Tibial nerve (tissue), 4 donors: ENCODE measurements around the gene INS. TPM values are rescaled to one million over a fixed set of nuclear protein-coding genes. Genes with fewer than 3 reads are reported as not detected.

ENCODE experiments used
- DNase-seq, 2 donors: peaks; one replicate each; pipeline ENCODE4 v3.0.0-alpha.2; 2019; ENCODE audit warnings: low spot score in 2 of 2
- H3K27ac ChIP-seq, 4 donors: fragments of 200-600 bp; sonication (generic) in 3 of 4; one replicate each; pipeline ENCODE4 v1.5.1; 2017 to 2019; ENCODE audit warnings: mild to moderate bottlenecking in 1 of 4
- H3K27me3 ChIP-seq, 2 donors: fragments of 200-600 bp; sonication (generic) in 1 of 2; one replicate each; pipeline versions ENCODE4 v1.5.1 to v1.6.0; 2017 to 2019
- H3K36me3 ChIP-seq, 3 donors: fragments of 200-600 bp; sonication (generic); one replicate each; pipeline ENCODE4 v1.5.1; 2018 to 2019
- H3K4me1 ChIP-seq, 4 donors: fragments of 200-600 bp; sonication (generic) in 3 of 4; one replicate each; pipeline ENCODE4 v1.5.1; 2017 to 2019
- H3K4me3 ChIP-seq, 4 donors: fragments of 200-600 bp; sonication (generic) in 3 of 4; one replicate each; pipeline ENCODE4 v1.5.1; 2017 to 2019; ENCODE audit warnings: mild to moderate bottlenecking in 1 of 4, moderate library complexity in 1 of 4
- H3K9me3 ChIP-seq, 4 donors: fragments of 200-600 bp; sonication (generic) in 3 of 4; one replicate each; pipeline ENCODE4 v1.5.1; 2017 to 2019
- CTCF ChIP-seq, 5 experiments: fragments of 200-600 bp in 3 of 5; fragments of 450-650 bp in 2 of 5; sonication (generic) in 3 of 5; IDR thresholded peaks; one replicate each; pipeline ENCODE4 v1.5.1; 2016 to 2019; ENCODE audit warnings: antibody characterized with exemption in 5 of 5, mild to moderate bottlenecking in 3 of 5, moderate library complexity in 2 of 5
- EP300 ChIP-seq, 2 donors: sonication (generic); formaldehyde crosslinking; IDR thresholded peaks; one replicate each; pipeline ENCODE4 v1.6.1; 2017; ENCODE audit warnings: antibody characterized with exemption in 2 of 2, mild to moderate bottlenecking in 1 of 2
- POLR2A ChIP-seq, 2 donors: fragments of 450-650 bp; IDR thresholded peaks; one replicate each; pipeline ENCODE4 v1.6.1; 2017; ENCODE audit warnings: antibody characterized with exemption in 2 of 2, mild to moderate bottlenecking in 2 of 2, moderate library complexity in 2 of 2
- WGBS, 2 donors: methylation state at CpG; one replicate each; pipeline ENCODE4 v1.1.5; 2018; 5-methylcytosine and 5-hydroxymethylcytosine counted together
- total RNA-seq, 4 donors: library from RNA; depleted of rRNA; stranded (reverse); fragments of >200 nt; gene quantifications; one replicate each; pipeline ENCODE4 v1.1.0, GENCODE V29; 2016

Gene INS
- total RNA-seq, 4 donors from 2014 or later = 1.8 TPM; not detected in 3

GRCh38 chr11:2132246-2132645 lies 28.8 kb downstream of the INS start:
- Histone ChIP-seq H3K9me3 (no peaks in the 10 kb centered on the region), H3K27ac (no peak overlapping the region), H3K4me3 (no peak overlapping the region), H3K27me3 (peaks cover 0 to 59% of the 10 kb centered on the region in 2 donors), H3K36me3 (no peaks in the 10 kb centered on the region), H3K4me1 (peaks cover 0 to 11% (median 2%) of the 10 kb centered on the region in 4 donors)
- TF ChIP-seq POLR2A (IDR thresholded peaks at IDR 0.05) (no peak), CTCF (IDR thresholded peaks at IDR 0.05) (no peak), EP300 (IDR thresholded peaks at IDR 0.05) (no peak)
- WGBS, 2 donors = 65 to 69% methylated on average over 6 of the region's 6 CpGs
- DNase-seq = no peak

- H3K4me3 ChIP-seq = no peak overlapping the region
- WGBS, 2 donors = 80 to 85% methylated on average over 28 of the region's 28 CpGs
- DNase-seq = no peak
- no peaks in the 10 kb centered on the region for H3K36me3 ChIP-seq
- peaks cover 0 to 6% (median under 1%) of the 10 kb centered on the region in 4 donors for H3K4me1 ChIP-seq
- no peaks in the 10 kb centered on the region for H3K9me3 ChIP-seq
- peaks cover 0 to 53% of the 10 kb centered on the region in 2 donors for H3K27me3 ChIP-seq
- no peak overlapping the region for H3K27ac ChIP-seq
- no peak for TF ChIP-seq EP300 (IDR thresholded peaks at IDR 0.05)
- no peak for TF ChIP-seq CTCF (IDR thresholded peaks at IDR 0.05)
- TF ChIP-seq POLR2A (IDR thresholded peaks at IDR 0.05) = no peak
Observed at GRCh38 chr11:2131371-2132236, 29.4 kb downstream of the INS start.

GRCh38 chr11:2130881-2131352 lies 30.1 kb downstream of the INS start:
- Histone ChIP-seq H3K27ac (no peak overlapping the region), H3K36me3 (no peaks in the 10 kb centered on the region), H3K9me3 (no peaks in the 10 kb centered on the region), H3K4me1 (peaks cover 0 to 6% (median 0%) of the 10 kb centered on the region in 4 donors), H3K27me3 (peaks cover 0 to 46% of the 10 kb centered on the region in 2 donors), H3K4me3 (no peak overlapping the region)
- 77 to 82% methylated on average over 14 to 17 of the region's 18 CpGs for WGBS, 2 donors
- no peak for TF ChIP-seq CTCF (IDR thresholded peaks at IDR 0.05)
- TF ChIP-seq EP300 (IDR thresholded peaks at IDR 0.05) = no peak
- no peak for TF ChIP-seq POLR2A (IDR thresholded peaks at IDR 0.05)
- DNase-seq = no peak

- H3K36me3 ChIP-seq = no peaks in the 10 kb centered on the region
- no peaks in the 10 kb centered on the region for H3K9me3 ChIP-seq
- WGBS, 2 donors = 77 to 88% methylated on average over 7 to 11 of the region's 25 CpGs
- no peak overlapping the region for H3K27ac ChIP-seq
- peaks cover 0 to 6% (median 0%) of the 10 kb centered on the region in 4 donors for H3K4me1 ChIP-seq
- H3K4me3 ChIP-seq = no peak overlapping the region
- peaks cover 0 to 35% of the 10 kb centered on the region in 2 donors for H3K27me3 ChIP-seq
- TF ChIP-seq CTCF (IDR thresholded peaks at IDR 0.05) = no peak
- TF ChIP-seq POLR2A (IDR thresholded peaks at IDR 0.05) = no peak
- no peak for TF ChIP-seq EP300 (IDR thresholded peaks at IDR 0.05)
- no peak for DNase-seq
Observed at GRCh38 chr11:2129699-2130366, 31.2 kb downstream of the INS start.

GRCh38 chr11:2129308-2129698 lies 31.7 kb downstream of the INS start:
- Histone ChIP-seq H3K4me3 (no peak overlapping the region), H3K36me3 (no peaks in the 10 kb centered on the region), H3K27me3 (peaks cover 0 to 30% of the 10 kb centered on the region in 2 donors), H3K27ac (no peak overlapping the region), H3K9me3 (no peaks in the 10 kb centered on the region), H3K4me1 (peaks cover 0 to 6% (median 0%) of the 10 kb centered on the region in 4 donors)
- WGBS, 2 donors = 85 to 86% methylated on average over 12 to 17 of the region's 17 CpGs
- TF ChIP-seq EP300 (IDR thresholded peaks at IDR 0.05) = no peak
- TF ChIP-seq POLR2A (IDR thresholded peaks at IDR 0.05) = no peak
- TF ChIP-seq CTCF (IDR thresholded peaks at IDR 0.05) = no peak
- no peak for DNase-seq
